ENCODE results near the gene APOC4.
A peak's percentile ranks its signal among the peaks of the same experiment; 100 is the strongest.
"Not testable (repeated sequence)": the region's sequence is repeated elsewhere in the genome, so short reads cannot be mapped to it uniquely, and the experiment has no call there.

Gene APOC4, protein sequence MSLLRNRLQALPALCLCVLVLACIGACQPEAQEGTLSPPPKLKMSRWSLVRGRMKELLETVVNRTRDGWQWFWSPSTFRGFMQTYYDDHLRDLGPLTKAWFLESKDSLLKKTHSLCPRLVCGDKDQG

GRCh38 chr19:44942067-44942571 lies at the start of gene APOC4:
Gene APOC4, plus strand, starts transcription at chr19:44942237. Its CDS starts 41 bp downstream, at chr19:44942278.
- no peak for DNase-seq

GRCh38 chr19:44892932-44893331 lies 49.1 kb upstream of the APOC4 start:
- DNase-seq, result no peak

DNA sequence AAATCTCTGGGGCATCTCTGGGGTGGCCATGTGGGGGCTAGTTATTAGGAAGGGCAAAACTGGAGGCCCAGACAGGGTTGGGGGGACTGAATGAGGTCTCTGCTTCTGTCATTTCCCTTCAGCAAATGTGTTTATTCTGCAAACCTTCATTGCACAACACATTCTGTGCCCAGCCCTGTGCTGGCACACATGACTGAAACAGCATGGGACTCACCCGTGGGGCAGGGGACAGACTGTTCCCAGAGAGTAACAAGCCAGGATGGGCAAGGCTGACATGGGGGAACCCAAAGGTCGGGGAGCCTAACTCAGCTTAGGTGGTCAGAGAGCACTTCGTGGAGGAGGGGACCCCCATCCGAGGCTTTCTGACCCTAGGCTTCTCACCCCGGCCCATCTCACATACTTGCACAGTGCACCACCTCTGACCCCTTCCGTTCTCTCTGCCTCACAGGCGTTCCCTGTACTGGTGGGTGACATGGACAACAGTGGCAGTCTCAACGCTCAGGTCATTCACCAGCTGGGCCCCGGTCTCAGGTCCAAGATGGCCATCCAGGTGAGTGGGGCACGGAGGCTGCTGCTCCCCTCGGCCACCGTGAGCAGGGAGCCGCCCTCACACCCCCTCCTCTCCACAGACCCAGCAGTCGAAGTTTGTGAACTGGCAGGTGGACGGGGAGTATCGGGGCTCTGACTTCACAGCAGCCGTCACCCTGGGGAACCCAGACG lies 48.5 kb upstream of the APOC4 start:
- DNase-seq, result no peak

GRCh38 chr19:44894052-44894400 lies 48.0 kb upstream of the APOC4 start:
- no peak for DNase-seq

DNA sequence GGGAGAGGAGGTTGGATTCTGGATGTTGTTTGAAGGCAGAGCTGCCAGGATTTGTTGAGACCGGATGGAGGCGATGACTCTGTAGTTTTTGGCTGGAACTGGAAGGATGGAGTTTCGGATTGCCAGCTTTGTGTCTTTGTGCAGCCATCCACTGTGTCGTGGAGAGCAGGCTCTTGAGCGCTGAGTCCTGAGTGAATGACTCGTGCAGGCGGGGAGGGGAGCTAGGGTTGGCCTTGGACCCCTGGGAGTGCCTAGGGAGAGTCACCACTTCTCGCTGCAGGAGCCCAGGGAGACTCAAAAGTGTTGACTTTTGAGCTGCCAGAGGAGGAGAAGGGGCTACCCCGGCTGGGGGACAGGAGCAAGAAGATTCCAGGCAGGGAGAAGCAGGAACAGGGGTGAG lies 47.1 kb upstream of the APOC4 start:
- DNase-seq, result no peak

DNA sequence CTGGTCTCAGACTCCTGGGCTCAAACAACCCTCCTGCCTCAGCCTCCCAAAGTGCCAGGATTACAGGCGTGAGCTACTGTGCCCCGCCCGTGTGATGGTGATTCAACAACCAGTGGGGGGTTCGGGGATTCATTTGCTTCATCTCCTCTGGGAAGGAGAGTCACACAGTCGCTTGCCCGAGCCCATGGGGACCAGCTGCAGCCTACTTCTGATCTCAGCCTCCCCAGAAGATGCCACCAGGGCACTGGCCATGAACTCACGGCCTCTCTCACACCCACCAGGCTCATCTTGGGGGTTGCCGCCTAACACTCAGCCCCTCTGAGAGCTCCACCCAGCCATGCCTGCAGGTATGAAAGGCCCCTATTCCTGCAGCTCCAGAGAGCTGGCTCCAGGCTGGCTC lies 44.2 kb upstream of the APOC4 start:
- no peak for DNase-seq

DNA sequence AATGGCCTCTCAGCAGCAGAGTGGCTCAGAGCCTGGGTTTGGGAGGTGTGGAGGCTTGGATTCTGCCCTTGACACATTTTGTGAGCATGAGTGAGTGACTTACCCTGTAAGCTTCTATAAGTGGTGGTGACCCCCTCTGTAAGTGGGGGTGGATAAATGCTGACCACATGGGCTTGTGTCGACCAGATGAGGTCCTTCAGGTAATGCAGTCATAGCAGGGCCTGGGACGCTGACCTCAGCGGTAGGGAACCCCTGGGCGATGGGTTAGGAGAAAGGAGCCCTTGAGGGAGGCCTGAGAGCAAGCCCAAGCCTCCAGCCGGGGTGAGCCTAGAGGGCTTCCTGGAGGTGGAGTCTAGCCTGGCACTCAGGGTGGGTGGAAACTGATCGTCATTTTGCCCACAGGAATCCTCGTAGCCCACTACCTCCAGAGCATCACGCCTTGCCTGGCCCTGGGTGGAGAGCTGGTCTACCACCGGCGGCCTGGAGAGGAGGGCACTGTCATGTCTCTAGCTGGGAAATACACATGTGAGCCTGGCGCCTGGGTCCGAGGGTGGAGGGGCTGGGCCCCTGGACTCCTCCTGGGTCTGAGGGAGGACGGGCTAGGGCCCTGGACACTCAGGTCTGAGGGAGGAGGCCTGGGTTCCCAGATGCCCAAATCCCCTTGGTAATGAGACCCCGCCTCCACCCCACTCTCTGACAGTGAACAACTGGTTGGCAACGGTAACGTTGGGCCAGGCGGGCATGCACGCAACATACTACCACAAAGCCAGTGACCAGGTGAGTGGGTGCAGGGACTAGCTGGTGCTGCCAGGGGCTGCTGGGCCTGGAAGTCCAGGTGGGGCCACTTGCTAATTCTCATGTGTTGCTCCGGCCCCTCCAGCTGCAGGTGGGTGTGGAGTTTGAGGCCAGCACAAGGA lies 41.5 kb upstream of the APOC4 start:
- DNase-seq, result no peak

- DNase-seq, result no peak
Observed at GRCh38 chr19:44903216-44903601, 38.8 kb upstream of the APOC4 start.

GRCh38 chr19:44903602-44904425 lies 38.2 kb upstream of the APOC4 start:
- peak; percentile 66 to 68 for DNase-seq

- DNase-seq, result no peak
Observed at GRCh38 chr19:44904426-44904994, 37.5 kb upstream of the APOC4 start.

DNA sequence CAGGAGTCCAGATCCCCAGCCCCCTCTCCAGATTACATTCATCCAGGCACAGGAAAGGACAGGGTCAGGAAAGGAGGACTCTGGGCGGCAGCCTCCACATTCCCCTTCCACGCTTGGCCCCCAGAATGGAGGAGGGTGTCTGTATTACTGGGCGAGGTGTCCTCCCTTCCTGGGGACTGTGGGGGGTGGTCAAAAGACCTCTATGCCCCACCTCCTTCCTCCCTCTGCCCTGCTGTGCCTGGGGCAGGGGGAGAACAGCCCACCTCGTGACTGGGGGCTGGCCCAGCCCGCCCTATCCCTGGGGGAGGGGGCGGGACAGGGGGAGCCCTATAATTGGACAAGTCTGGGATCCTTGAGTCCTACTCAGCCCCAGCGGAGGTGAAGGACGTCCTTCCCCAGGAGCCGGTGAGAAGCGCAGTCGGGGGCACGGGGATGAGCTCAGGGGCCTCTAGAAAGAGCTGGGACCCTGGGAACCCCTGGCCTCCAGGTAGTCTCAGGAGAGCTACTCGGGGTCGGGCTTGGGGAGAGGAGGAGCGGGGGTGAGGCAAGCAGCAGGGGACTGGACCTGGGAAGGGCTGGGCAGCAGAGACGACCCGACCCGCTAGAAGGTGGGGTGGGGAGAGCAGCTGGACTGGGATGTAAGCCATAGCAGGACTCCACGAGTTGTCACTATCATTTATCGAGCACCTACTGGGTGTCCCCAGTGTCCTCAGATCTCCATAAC lies 36.4 kb upstream of the APOC4 start, which contains the start of gene APOE:
APOE (plus strand) TSS at position 360 of the 724 bp plus-strand sequence. CDS start 829 bp downstream, outside the sequence.
- no peak for DNase-seq

- no peak for DNase-seq
Observed at GRCh38 chr19:44907613-44908012, 34.4 kb upstream of the APOC4 start.

DNA sequence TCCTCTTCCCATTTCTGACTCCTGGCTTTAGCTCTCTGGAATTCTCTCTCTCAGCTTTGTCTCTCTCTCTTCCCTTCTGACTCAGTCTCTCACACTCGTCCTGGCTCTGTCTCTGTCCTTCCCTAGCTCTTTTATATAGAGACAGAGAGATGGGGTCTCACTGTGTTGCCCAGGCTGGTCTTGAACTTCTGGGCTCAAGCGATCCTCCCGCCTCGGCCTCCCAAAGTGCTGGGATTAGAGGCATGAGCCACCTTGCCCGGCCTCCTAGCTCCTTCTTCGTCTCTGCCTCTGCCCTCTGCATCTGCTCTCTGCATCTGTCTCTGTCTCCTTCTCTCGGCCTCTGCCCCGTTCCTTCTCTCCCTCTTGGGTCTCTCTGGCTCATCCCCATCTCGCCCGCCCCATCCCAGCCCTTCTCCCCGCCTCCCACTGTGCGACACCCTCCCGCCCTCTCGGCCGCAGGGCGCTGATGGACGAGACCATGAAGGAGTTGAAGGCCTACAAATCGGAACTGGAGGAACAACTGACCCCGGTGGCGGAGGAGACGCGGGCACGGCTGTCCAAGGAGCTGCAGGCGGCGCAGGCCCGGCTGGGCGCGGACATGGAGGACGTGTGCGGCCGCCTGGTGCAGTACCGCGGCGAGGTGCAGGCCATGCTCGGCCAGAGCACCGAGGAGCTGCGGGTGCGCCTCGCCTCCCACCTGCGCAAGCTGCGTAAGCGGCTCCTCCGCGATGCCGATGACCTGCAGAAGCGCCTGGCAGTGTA lies 33.8 kb upstream of the APOC4 start:
- DNase-seq, result no peak

DNA sequence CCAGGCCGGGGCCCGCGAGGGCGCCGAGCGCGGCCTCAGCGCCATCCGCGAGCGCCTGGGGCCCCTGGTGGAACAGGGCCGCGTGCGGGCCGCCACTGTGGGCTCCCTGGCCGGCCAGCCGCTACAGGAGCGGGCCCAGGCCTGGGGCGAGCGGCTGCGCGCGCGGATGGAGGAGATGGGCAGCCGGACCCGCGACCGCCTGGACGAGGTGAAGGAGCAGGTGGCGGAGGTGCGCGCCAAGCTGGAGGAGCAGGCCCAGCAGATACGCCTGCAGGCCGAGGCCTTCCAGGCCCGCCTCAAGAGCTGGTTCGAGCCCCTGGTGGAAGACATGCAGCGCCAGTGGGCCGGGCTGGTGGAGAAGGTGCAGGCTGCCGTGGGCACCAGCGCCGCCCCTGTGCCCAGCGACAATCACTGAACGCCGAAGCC lies 33.2 kb upstream of the APOC4 start:
- no peak for DNase-seq

DNA sequence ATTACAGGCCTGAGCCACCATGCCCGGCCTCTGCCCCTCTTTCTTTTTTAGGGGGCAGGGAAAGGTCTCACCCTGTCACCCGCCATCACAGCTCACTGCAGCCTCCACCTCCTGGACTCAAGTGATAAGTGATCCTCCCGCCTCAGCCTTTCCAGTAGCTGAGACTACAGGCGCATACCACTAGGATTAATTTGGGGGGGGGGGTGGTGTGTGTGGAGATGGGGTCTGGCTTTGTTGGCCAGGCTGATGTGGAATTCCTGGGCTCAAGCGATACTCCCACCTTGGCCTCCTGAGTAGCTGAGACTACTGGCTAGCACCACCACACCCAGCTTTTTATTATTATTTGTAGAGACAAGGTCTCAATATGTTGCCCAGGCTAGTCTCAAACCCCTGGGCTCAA lies 32.3 kb upstream of the APOC4 start:
- no peak for DNase-seq

- DNase-seq, result not testable (repeated sequence)
Observed at GRCh38 chr19:44911896-44912295, 30.1 kb upstream of the APOC4 start.

DNA sequence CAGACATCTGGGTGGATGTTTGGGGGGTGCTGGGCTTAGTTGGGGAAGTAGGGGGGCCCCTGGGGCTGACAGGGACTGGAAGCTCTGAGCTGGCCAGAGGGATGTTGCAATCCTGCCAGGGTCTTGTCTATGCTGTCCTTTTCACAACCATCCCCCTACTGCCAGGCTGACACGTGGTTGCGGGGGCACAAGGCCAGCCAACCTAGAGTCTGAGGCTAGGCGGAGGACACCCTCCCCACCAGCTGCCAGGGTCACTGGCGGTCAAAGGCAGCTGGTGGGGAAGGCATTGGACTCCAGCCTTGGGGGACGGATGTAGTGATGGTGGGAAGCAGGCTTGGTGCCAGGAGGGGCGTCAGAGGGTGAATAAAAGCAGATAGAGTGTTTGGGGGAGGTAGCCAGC lies 29.2 kb upstream of the APOC4 start:
- DNase-seq, result no peak

DNA sequence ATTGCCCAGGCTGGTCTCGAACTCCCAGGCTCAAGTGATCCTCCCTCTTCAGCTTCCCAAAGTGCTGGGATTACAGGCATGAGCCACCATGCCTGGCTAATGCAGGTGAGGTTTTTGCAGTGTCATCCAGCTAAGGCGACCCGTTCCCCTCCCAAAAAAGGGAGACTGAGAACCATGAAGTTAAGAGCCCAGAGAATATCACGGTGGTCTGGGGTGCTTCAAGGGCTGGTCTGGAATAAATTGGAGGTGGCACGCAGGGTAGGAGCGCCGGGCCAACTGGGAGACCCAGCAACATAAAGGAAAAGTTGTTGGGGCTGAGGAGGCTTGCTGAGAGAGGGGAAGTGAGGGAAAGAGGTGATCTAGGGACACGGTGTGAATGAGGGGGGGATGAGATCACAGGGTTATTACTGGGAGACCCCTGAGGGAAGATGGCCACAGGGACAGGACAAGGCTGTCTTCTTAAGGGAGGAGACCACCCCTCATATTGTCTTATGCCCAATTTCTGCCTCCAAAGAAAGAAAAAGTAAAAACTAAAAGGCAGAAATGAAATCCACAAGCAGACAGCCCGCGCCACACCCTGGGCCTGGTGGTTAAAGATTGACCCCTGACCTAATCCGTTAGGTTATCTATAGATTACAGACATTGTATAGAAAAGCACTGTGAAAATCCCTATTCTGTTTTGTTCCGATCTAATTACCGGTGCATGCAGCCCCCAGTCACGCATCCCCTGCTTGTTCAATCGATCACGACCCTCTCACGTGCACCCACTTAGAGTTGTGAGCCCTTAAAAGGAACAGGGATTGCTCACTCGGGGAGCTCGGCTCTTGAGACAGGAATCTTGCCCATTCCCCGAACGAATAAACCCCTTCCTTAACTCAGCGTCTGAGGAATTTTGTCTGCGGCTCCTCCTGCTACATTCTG lies 28.3 kb upstream of the APOC4 start:
- DNase-seq, result not testable (repeated sequence)

DNA sequence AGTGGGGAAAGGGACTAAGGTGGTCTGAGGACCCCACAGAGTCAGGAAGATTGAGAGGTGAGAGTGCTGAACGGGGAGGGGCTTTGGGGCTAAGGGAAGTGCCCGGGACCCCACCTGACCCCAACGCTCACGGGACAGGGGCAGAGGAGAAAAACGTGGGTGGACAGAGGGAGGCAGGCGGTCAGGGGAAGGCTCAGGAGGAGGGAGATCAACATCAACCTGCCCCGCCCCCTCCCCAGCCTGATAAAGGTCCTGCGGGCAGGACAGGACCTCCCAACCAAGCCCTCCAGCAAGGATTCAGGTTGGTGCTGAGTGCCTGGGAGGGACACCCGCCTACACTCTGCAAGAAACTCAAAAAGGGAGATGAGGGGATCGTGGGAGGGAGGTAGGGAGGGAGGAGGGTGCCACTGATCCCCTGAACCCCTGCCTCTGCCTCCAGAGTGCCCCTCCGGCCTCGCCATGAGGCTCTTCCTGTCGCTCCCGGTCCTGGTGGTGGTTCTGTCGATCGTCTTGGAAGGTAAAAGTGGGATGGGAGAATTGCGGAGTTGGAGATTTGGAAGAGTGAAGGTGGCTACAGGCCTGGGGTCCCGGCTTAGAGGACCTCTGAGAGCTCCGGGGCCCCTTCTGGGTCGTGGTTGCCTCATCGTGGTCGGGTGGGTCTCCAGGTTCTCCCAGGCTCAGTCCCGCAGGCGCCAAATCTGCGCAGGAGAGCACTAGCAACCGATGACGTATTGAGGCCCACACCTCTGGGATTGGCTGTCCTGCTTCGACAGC lies 27.4 kb upstream of the APOC4 start, which contains the start of gene APOC1:
APOC1 (plus strand) TSS at position 176 of the 774 bp plus-strand sequence; CDS start at position 460, 284 bp downstream.
- peak; percentile 60 to 71 for DNase-seq

All from Kasumi-1 (cell line).